Endothelial cell (in vitro differentiated cells): ENCODE data around the gene PPP3CA. TPM values are rescaled to one million over a fixed set of nuclear protein-coding genes. Genes with fewer than 3 reads are reported as not detected.
"Not testable (repeated sequence)": the region's sequence is repeated elsewhere in the genome, so short reads cannot be mapped to it uniquely, and the experiment has no call there.

ENCODE experiments used
- DNase-seq: peaks from one replicate; pipeline ENCODE4 v3.0.0; 2021; ENCODE audit warnings: low spot score
- H3K27ac Mint-ChIP-seq: one replicate; pipeline ENCODE4 v1.8.0; 2021; ENCODE audit warnings: mixed read lengths, inconsistent platforms; ENCODE audit not compliant: unreplicated experiment
- H3K27me3 Mint-ChIP-seq: one replicate; pipeline ENCODE4 v1.8.0; 2021; ENCODE audit warnings: mild to moderate bottlenecking, moderate library complexity, mixed read lengths, inconsistent platforms; ENCODE audit not compliant: unreplicated experiment
- H3K36me3 Mint-ChIP-seq: one replicate; pipeline ENCODE4 v1.8.0; 2021; ENCODE audit warnings: mild to moderate bottlenecking, low read depth, mixed read lengths, inconsistent platforms; ENCODE audit not compliant: unreplicated experiment
- H3K4me1 Mint-ChIP-seq: one replicate; pipeline ENCODE4 v1.8.0; 2021; ENCODE audit warnings: mild to moderate bottlenecking, mixed read lengths, inconsistent platforms; ENCODE audit not compliant: unreplicated experiment
- H3K4me3 Mint-ChIP-seq: one replicate; pipeline ENCODE4 v1.8.0; 2021; ENCODE audit warnings: mild to moderate bottlenecking, mixed read lengths, inconsistent platforms; ENCODE audit not compliant: unreplicated experiment
- H3K9me3 Mint-ChIP-seq: one replicate; pipeline ENCODE4 v1.8.0; 2021; ENCODE audit warnings: mixed read lengths, inconsistent platforms; ENCODE audit not compliant: unreplicated experiment
- total RNA-seq: library from RNA; stranded (reverse); fragmentation: NEBNext Ultra II Directional; extraction: Animal tissue kit (Norgen Biotek cat#: 25700); gene quantifications from one replicate; pipeline ENCODE4 v1.2.1, GENCODE V29; 2021; ENCODE audit not compliant: unreplicated experiment
- TF ChIP-seq, protein P1 (sequence below): fragments of 200-600 bp; sonication (generic); IDR thresholded peaks from one replicate; pipeline ENCODE4 v1.5.0; 2021; ENCODE audit warnings: antibody characterized with exemption; ENCODE audit not compliant: unreplicated experiment

The PPP3CA gene
- total RNA-seq, 1 donor from 2014 or later = 60.5 TPM

DNA sequence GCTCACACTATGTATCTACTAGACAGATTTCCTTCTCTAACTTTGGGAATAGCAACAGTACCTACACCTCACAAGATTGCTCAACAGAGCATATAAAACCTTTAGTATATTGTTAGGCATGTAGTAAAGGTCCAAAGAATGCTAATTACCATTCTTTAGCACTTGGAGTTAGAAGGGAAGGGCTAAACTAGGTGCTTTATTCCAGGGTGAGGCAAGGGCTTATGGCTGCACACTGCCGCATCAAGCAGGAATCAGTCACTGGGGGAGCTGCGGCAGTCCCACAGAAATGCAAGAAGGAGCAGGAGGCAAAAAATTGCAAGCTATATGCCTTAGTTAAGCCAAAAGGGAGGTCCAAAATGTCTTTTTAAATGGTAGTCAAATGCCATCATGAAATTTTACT is 162.7 kb downstream of the PPP3CA start:
- TF ChIP-seq, protein P1, sequence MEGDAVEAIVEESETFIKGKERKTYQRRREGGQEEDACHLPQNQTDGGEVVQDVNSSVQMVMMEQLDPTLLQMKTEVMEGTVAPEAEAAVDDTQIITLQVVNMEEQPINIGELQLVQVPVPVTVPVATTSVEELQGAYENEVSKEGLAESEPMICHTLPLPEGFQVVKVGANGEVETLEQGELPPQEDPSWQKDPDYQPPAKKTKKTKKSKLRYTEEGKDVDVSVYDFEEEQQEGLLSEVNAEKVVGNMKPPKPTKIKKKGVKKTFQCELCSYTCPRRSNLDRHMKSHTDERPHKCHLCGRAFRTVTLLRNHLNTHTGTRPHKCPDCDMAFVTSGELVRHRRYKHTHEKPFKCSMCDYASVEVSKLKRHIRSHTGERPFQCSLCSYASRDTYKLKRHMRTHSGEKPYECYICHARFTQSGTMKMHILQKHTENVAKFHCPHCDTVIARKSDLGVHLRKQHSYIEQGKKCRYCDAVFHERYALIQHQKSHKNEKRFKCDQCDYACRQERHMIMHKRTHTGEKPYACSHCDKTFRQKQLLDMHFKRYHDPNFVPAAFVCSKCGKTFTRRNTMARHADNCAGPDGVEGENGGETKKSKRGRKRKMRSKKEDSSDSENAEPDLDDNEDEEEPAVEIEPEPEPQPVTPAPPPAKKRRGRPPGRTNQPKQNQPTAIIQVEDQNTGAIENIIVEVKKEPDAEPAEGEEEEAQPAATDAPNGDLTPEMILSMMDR = no peak
- H3K27me3 Mint-ChIP-seq = no peaks in the 10 kb centered on the region
- peaks cover 18% of the 10 kb centered on the region for H3K36me3 Mint-ChIP-seq
- H3K27ac Mint-ChIP-seq = no peak overlapping the region
- H3K9me3 Mint-ChIP-seq = no peaks in the 10 kb centered on the region
- H3K4me1 Mint-ChIP-seq = peaks cover 7% of the 10 kb centered on the region
- DNase-seq = no peak
- H3K4me3 Mint-ChIP-seq = no peak overlapping the region

DNA sequence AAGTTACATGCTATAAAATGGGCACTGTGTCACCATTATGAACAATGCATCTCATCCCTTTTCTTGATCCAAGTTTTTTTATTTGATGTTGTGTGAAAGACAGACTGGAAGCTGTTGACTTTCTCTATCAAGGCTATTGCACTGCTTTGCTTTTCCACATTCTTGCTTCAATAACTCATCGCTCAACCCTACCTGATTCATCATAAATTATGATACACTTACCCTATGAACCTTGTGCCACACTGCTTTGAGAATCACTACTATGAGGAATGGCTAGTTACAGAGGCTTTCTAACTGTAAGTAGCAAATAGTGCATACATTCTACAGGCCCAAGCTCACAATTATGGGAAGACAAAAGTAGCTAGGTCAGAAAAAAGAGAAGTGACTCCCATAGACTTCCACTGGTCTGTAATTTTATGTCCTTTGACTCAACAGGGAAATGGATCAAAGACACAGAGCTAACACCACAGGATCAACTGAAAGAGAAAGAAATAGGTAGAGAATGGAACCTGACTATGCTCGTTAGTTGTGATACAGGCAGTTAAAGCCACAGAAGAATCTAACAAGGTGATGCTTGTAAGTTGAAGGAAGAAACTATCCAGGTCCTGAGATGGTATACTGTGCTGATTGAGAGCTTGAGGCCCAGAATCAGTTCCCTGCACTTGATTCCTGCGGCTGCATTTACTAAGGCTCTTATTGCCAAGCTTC is 163.5 kb downstream of the PPP3CA start:
- Mint-ChIP-seq H3K9me3 (no peaks in the 10 kb centered on the region), H3K4me3 (no peak overlapping the region), H3K27me3 (no peaks in the 10 kb centered on the region), H3K4me1 (peaks cover 8% of the 10 kb centered on the region), H3K36me3 (peaks cover 18% of the 10 kb centered on the region), H3K27ac (no peak overlapping the region)
- TF ChIP-seq, protein P1 = no peak
- no peak for DNase-seq

DNA sequence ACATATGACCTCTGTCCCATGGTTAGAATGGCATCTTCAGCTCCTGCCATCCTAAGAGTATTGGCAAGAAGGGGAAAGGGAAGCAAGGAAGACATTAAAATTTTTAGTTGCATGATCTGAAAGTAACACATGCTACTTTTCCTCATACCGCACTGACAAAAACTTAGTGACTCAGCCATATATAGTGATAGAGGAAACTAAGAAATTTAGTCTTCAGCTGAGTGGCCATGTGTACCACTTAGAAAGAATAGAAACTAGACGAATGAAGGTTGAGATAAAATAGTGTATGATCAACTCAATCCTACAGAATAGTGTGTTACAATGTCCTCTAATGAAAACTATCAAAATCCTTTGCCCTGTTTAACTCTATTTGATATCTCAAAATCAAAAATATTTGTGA is 164.1 kb downstream of the PPP3CA start:
- no peaks in the 10 kb centered on the region for H3K27me3 Mint-ChIP-seq
- H3K36me3 Mint-ChIP-seq = peaks cover 18% of the 10 kb centered on the region
- peaks cover 14% of the 10 kb centered on the region for H3K4me1 Mint-ChIP-seq
- H3K4me3 Mint-ChIP-seq = peak overlapping the region; percentile 66
- H3K9me3 Mint-ChIP-seq = no peaks in the 10 kb centered on the region
- no peak overlapping the region for H3K27ac Mint-ChIP-seq
- TF ChIP-seq, protein P1 = no peak
- no peak for DNase-seq

DNA sequence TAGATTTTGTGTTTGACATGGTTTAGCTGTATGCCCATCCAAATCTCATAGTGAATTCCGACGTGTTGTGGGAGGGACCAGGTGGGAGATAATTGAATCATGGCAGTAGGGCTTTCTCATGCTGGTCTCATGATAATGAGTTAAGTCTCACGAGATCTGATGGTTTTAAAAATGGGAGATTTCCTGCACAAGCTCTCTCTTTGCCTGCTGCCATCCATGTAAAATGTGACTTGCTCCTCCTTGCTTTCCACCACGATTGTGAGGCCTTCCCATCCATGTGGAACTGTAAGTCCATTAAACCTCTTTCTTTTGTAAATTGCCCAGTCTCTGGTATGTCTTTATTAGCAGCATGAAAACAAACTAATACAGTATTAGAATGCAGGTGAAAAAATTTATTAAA is 164.6 kb downstream of the PPP3CA start:
- H3K9me3 Mint-ChIP-seq, H3K4me3 Mint-ChIP-seq, DNase-seq, H3K27ac Mint-ChIP-seq, H3K27me3 Mint-ChIP-seq: not testable (repeated sequence)
- peaks cover 18% of the 10 kb centered on the region for H3K36me3 Mint-ChIP-seq
- peaks cover 17% of the 10 kb centered on the region for H3K4me1 Mint-ChIP-seq

DNA sequence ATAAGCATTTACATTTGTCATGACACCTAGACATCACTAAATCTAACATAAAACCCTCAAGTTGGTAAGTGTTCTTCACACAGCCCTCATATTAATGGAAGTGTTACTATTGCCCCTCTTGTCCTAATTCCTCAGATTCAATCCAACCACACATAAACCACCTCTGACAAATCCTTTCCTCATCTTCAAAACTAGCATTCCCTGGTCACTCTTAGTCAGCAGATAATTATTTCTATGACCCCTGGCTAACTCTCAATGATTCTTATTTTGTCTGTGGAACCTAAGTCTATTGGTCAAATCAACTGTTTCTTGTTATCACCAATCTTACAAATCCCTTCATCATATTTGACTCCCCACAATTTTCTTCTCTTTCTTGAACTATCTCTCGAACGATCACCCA is 168.6 kb downstream of the PPP3CA start:
- Mint-ChIP-seq H3K27ac (no peak overlapping the region), H3K4me1 (peaks cover 39% of the 10 kb centered on the region), H3K27me3 (no peaks in the 10 kb centered on the region), H3K36me3 (peaks cover 16% of the 10 kb centered on the region), H3K9me3 (no peaks in the 10 kb centered on the region), H3K4me3 (no peak overlapping the region)
- DNase-seq = no peak
- TF ChIP-seq, protein P1 = no peak
